ENCODE measurements around the gene OXA1L. TPM values are rescaled to one million over a fixed set of nuclear protein-coding genes. Genes with fewer than 3 reads are reported as not detected.
"Not testable (repeated sequence)": the region's sequence is repeated elsewhere in the genome, so short reads cannot be mapped to it uniquely, and the experiment has no call there.

OXA1L gene
- total and polyA plus RNA-seq, 5 donors: 92.6 to 134 (median 115) TPM

- Histone ChIP-seq H3K4me3 (ENCODE audit: low read length) (no peak overlapping the region), H3K27me3 (ENCODE audit: control insufficient read depth, insufficient read depth) (no peaks in the 10 kb centered on the region), H3K4me1 (ENCODE audit: control insufficient read depth, insufficient read depth, low read length) (peaks cover 2% of the 10 kb centered on the region), H3K27ac (ENCODE audit: low read length) (no peak overlapping the region), H3K9me3 (ENCODE audit: control insufficient read depth, low read length) (no peaks in the 10 kb centered on the region)
- 71% methylated on average over 8 of the region's 8 CpGs for WGBS
- intact Hi-C loops (cut with DNase I): loop anchor here in 1 of 4 donors (10.0 kb wide), 1 partner anchor 397 kb away; no protein-coding TSS in a partner anchor
- ATAC-seq: no peak
- DNase-seq: no peak
Observed at GRCh38 chr14:22801716-22802115, 35.2 kb downstream of the OXA1L start.

DNA sequence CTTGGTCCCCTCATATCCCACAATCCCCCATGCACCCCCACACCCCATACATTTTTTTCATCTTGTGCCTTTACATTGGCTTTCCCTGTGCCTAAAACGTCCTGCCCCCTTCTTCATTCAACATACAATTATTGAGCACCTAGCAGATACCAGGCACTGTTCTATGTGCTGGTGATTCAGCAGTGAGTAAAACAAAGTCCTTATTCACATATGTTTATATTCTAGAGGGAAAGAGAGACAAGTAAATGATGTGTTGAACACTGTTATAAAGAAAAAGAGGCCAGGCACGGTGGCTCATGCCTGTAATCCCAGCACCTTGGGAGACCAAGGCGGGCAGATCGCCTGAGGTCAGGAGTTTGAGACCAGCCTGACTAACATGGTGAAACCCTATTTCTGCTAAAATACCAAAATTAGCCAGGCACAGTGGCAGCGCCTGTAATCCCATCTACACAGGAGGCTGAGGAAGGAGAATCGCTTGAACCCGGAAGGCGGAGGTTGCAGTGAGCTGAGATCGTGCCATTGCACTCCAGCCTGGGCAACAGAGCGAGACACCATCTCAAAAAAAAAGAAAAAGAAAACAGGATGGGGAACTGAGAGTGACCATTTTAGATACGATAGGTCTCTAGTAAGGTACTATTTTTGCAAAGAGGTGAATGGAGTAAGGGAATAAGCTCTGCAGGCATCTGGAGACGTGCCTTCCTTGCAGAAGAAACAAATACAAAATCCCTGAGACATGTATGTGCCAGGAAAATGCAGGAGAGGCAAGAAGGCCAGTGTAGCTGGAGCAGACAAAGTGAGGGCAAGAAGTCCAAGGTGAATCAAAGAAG lies 36.6 kb downstream of the OXA1L start:
- no peak for ATAC-seq
- H3K9me3 ChIP-seq (ENCODE audit: control insufficient read depth, low read length): no peaks in the 10 kb centered on the region
- DNase-seq: no peak
- intact Hi-C loops (cut with DNase I): loop anchor here in 1 of 4 donors (10.0 kb wide), 1 partner anchor 398 kb away; no protein-coding TSS in a partner anchor
- no peaks in the 10 kb centered on the region for H3K4me1 ChIP-seq (ENCODE audit: control insufficient read depth, insufficient read depth, low read length)
- WGBS: 85% methylated on average over 12 of the region's 12 CpGs
- no peak overlapping the region for H3K4me3 ChIP-seq (ENCODE audit: low read length)
- no peaks in the 10 kb centered on the region for H3K27me3 ChIP-seq (ENCODE audit: control insufficient read depth, insufficient read depth)
- no peak overlapping the region for H3K27ac ChIP-seq (ENCODE audit: low read length)

GRCh38 chr14:22803687-22803974 lies 37.1 kb downstream of the OXA1L start:
- 87% methylated on average over 3 of the region's 3 CpGs for WGBS
- H3K4me1 ChIP-seq (ENCODE audit: control insufficient read depth, insufficient read depth, low read length): no peaks in the 10 kb centered on the region
- H3K4me3 ChIP-seq (ENCODE audit: low read length): no peak overlapping the region
- DNase-seq (no peak), ATAC-seq (no peak)
- no peaks in the 10 kb centered on the region for H3K27me3 ChIP-seq (ENCODE audit: control insufficient read depth, insufficient read depth)
- intact Hi-C loops (cut with DNase I): loop anchor here in 1 of 4 donors (10.0 kb wide), 1 partner anchor 399 kb away; no protein-coding TSS in a partner anchor
- H3K27ac ChIP-seq (ENCODE audit: low read length): no peak overlapping the region
- H3K9me3 ChIP-seq (ENCODE audit: control insufficient read depth, low read length): no peaks in the 10 kb centered on the region

GRCh38 chr14:22805235-22805634 lies 38.7 kb downstream of the OXA1L start:
- H3K9me3 ChIP-seq (ENCODE audit: control insufficient read depth, low read length); DNase-seq; H3K4me1 ChIP-seq (ENCODE audit: control insufficient read depth, insufficient read depth, low read length); H3K27ac ChIP-seq (ENCODE audit: low read length); ATAC-seq; H3K27me3 ChIP-seq (ENCODE audit: control insufficient read depth, insufficient read depth); H3K4me3 ChIP-seq (ENCODE audit: low read length): not testable (repeated sequence)
- 88% methylated on average over 4 of the region's 4 CpGs for WGBS
- intact Hi-C loops (cut with DNase I): loop anchor here in 1 of 4 donors (10.0 kb wide), 1 partner anchor 400 kb away; no protein-coding TSS in a partner anchor

GRCh38 chr14:22807432-22808087 lies 41.1 kb downstream of the OXA1L start:
- no peak for ATAC-seq
- Histone ChIP-seq H3K4me1 (ENCODE audit: control insufficient read depth, insufficient read depth, low read length) (no peaks in the 10 kb centered on the region), H3K9me3 (ENCODE audit: control insufficient read depth, low read length) (no peaks in the 10 kb centered on the region), H3K27ac (ENCODE audit: low read length) (no peak overlapping the region), H3K4me3 (ENCODE audit: low read length) (no peak overlapping the region), H3K27me3 (ENCODE audit: control insufficient read depth, insufficient read depth) (no peaks in the 10 kb centered on the region)
- 77% methylated on average over 13 of the region's 13 CpGs for WGBS
- no peak for DNase-seq
- intact Hi-C loops (cut with DNase I): loop anchor here in 1 of 4 donors (10.0 kb wide), 1 partner anchor 403 kb away; no protein-coding TSS in a partner anchor

- no peak for DNase-seq
- no peaks in the 10 kb centered on the region for H3K9me3 ChIP-seq (ENCODE audit: control insufficient read depth, low read length)
- no peak overlapping the region for H3K4me3 ChIP-seq (ENCODE audit: low read length)
- 93% methylated on average over 5 of the region's 5 CpGs for WGBS
- ATAC-seq: no peak
- intact Hi-C loops (cut with DNase I): loop anchor here in 1 of 4 donors (10.0 kb wide), 1 partner anchor 404 kb away; no protein-coding TSS in a partner anchor
- H3K27ac ChIP-seq (ENCODE audit: low read length): no peak overlapping the region
- H3K4me1 ChIP-seq (ENCODE audit: control insufficient read depth, insufficient read depth, low read length): no peaks in the 10 kb centered on the region
- no peaks in the 10 kb centered on the region for H3K27me3 ChIP-seq (ENCODE audit: control insufficient read depth, insufficient read depth)
Observed at GRCh38 chr14:22808388-22809209, 42.1 kb downstream of the OXA1L start.

GRCh38 chr14:22811722-22812121 lies 45.2 kb downstream of the OXA1L start:
- Histone ChIP-seq H3K4me3 (ENCODE audit: low read length) (no peak overlapping the region), H3K27me3 (ENCODE audit: control insufficient read depth, insufficient read depth) (no peaks in the 10 kb centered on the region), H3K27ac (ENCODE audit: low read length) (no peak overlapping the region), H3K9me3 (ENCODE audit: control insufficient read depth, low read length) (no peaks in the 10 kb centered on the region), H3K4me1 (ENCODE audit: control insufficient read depth, insufficient read depth, low read length) (peaks cover 6% of the 10 kb centered on the region)
- intact Hi-C loops (cut with DNase I): no loop called here
- ATAC-seq (no peak), DNase-seq (no peak)
- WGBS: 28% methylated on average over 2 of the region's 2 CpGs

GRCh38 chr14:22812744-22813143 lies 46.3 kb downstream of the OXA1L start:
- DNase-seq: no peak
- no peaks in the 10 kb centered on the region for H3K9me3 ChIP-seq (ENCODE audit: control insufficient read depth, low read length)
- intact Hi-C loops (cut with DNase I): no loop called here
- 87% methylated on average over 4 of the region's 4 CpGs for WGBS
- H3K4me1 ChIP-seq (ENCODE audit: control insufficient read depth, insufficient read depth, low read length): peaks cover 6% of the 10 kb centered on the region
- no peak overlapping the region for H3K27ac ChIP-seq (ENCODE audit: low read length)
- H3K4me3 ChIP-seq (ENCODE audit: low read length): no peak overlapping the region
- no peak for ATAC-seq
- H3K27me3 ChIP-seq (ENCODE audit: control insufficient read depth, insufficient read depth): no peaks in the 10 kb centered on the region

DNA sequence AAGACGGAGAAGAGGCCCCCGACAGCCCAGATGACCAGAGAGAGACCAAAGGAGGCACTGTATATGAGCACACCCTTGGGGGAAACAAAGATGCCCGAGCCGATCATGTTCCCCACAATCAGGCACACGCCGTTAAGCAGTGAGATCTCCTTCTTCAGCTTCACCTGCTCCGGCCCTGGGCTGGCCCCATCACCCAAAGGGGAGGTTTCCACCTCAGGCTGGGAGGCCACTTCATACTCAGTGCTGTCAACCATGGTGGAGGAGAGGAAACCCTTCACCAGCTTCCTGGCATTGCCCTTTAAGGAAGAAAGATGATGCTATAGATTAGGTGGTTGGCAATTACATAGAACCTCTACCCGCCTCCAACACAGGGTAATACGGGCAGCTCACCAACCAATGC lies 46.7 kb downstream of the OXA1L start:
- no peak for ATAC-seq
- WGBS: 91% methylated on average over 9 of the region's 9 CpGs
- Histone ChIP-seq H3K9me3 (ENCODE audit: control insufficient read depth, low read length) (no peaks in the 10 kb centered on the region), H3K4me3 (ENCODE audit: low read length) (no peak overlapping the region), H3K4me1 (ENCODE audit: control insufficient read depth, insufficient read depth, low read length) (peaks cover 6% of the 10 kb centered on the region), H3K27ac (ENCODE audit: low read length) (no peak overlapping the region), H3K27me3 (ENCODE audit: control insufficient read depth, insufficient read depth) (no peaks in the 10 kb centered on the region)
- intact Hi-C loops (cut with DNase I): no loop called here
- no peak for DNase-seq

DNA sequence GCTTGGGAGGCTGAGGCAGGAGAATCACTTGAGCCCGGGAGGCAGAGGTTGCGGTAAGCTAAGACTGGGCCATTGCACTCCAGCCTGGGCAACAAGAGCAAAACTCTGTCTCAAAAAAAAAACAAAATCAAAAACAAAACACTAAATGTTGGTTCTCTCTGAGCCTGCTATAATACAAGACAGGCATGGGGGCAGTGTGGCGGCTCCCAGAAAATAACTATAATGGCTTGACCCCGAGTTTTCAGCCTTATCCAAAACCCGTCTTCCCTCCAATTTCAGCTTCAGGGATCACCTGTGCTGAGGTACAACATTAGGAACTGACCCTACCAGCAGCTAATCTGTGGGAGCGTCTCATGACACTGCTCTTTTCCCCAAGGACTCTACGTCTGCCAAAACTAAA lies 47.9 kb downstream of the OXA1L start:
- H3K4me3 ChIP-seq (ENCODE audit: low read length): peak overlapping the region; percentile 38
- no peak overlapping the region for H3K27ac ChIP-seq (ENCODE audit: low read length)
- WGBS: 87% methylated on average over 7 of the region's 7 CpGs
- peaks cover 6% of the 10 kb centered on the region for H3K4me1 ChIP-seq (ENCODE audit: control insufficient read depth, insufficient read depth, low read length)
- DNase-seq (no peak), ATAC-seq (no peak)
- no peaks in the 10 kb centered on the region for H3K9me3 ChIP-seq (ENCODE audit: control insufficient read depth, low read length)
- intact Hi-C loops (cut with DNase I): no loop called here
- no peaks in the 10 kb centered on the region for H3K27me3 ChIP-seq (ENCODE audit: control insufficient read depth, insufficient read depth)
